Suprapubic skin (tissue), 4 donors: ENCODE measurements around the gene RASL11A. TPM values are rescaled to one million over a fixed set of nuclear protein-coding genes. Genes with fewer than 3 reads are reported as not detected.
A peak's percentile ranks its signal among the peaks of the same experiment; 100 is the strongest.

Experiments used
- DNase-seq, 2 donors: peaks; one replicate each; pipeline ENCODE4 v3.0.0-alpha.2; 2019; ENCODE audit warnings: low spot score in 2 of 2
- H3K27ac ChIP-seq: fragments of 200-600 bp; sonication (generic); one replicate; pipeline ENCODE4 v1.5.1; 2019
- H3K27me3 ChIP-seq: fragments of 200-600 bp; sonication (generic); one replicate; pipeline ENCODE4 v1.5.1; 2019
- H3K36me3 ChIP-seq: fragments of 200-600 bp; sonication (generic); one replicate; pipeline ENCODE4 v1.5.1; 2019
- H3K4me1 ChIP-seq: fragments of 200-600 bp; sonication (generic); one replicate; pipeline ENCODE4 v1.5.1; 2019
- H3K4me3 ChIP-seq: fragments of 200-600 bp; sonication (generic); one replicate; pipeline ENCODE4 v1.5.1; 2019; ENCODE audit warnings: mild to moderate bottlenecking
- H3K9me3 ChIP-seq: fragments of 200-600 bp; sonication (generic); one replicate; pipeline ENCODE4 v1.5.1; 2019
- EP300 ChIP-seq: sonication (generic); formaldehyde crosslinking; IDR thresholded peaks from one replicate; pipeline ENCODE4 v1.6.1; 2017; ENCODE audit warnings: antibody characterized with exemption
- POLR2A ChIP-seq, 2 donors: fragments of 450-650 bp; IDR thresholded peaks; one replicate each; pipeline ENCODE4 v1.6.1; 2017; ENCODE audit warnings: antibody characterized with exemption in 2 of 2, mild to moderate bottlenecking in 2 of 2, moderate library complexity in 2 of 2
- POLR2AphosphoS5 ChIP-seq, 3 donors: sonication (generic); formaldehyde crosslinking; IDR thresholded peaks; one replicate each; pipeline ENCODE4 v1.6.1; 2017; ENCODE audit warnings: antibody characterized with exemption in 3 of 3
- WGBS: methylation state at CpG from one replicate; pipeline ENCODE4 v1.1.5; 2018; 5-methylcytosine and 5-hydroxymethylcytosine counted together
- total RNA-seq, 4 donors: library from RNA; depleted of rRNA; stranded (reverse); fragments of >200 nt; gene quantifications; one replicate each; pipeline ENCODE4 v1.1.0, GENCODE V29; 2016
- TF ChIP-seq, protein P1 (sequence below), 2 donors: fragments of 200-600 bp in 1 of 2; fragments of 450-650 bp in 1 of 2; sonication (generic) in 1 of 2; IDR thresholded peaks; one replicate each; pipeline ENCODE4 v1.5.1; 2016 to 2019; ENCODE audit warnings: antibody characterized with exemption in 2 of 2, mild to moderate bottlenecking in 1 of 2, moderate library complexity in 1 of 2

The RASL11A gene
- total RNA-seq, 4 donors from 2014 or later = 7.9 to 17.5 (median 13.8) TPM

DNA sequence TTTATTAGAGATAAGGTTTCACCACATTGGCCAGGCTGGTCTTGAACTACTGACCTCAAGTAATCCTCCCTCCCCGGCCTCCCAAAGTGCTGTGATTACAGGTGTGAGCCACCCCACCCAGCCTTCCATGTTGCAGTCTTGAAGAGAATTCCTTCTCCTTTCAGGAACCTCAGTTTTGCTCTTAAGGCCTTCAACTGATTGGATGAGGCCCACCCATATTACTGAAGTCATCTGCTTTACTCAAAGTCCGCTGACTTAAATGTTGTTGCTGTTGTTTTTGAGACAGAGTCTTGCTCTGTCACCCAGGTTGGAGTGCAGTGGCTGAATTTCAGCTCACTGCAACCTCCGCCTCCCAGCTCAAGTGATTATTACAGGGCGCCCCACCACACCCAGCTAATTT, 33.5 kb downstream of the RASL11A start:
- H3K9me3 ChIP-seq = no peaks in the 10 kb centered on the region
- DNase-seq = peak in 1 of 2 donors; percentile 35
- no peak for TF ChIP-seq EP300
- no peak overlapping the region for H3K27ac ChIP-seq
- no peaks in the 10 kb centered on the region for H3K36me3 ChIP-seq
- no peaks in the 10 kb centered on the region for H3K4me1 ChIP-seq
- H3K27me3 ChIP-seq = peaks cover 4% of the 10 kb centered on the region
- H3K4me3 ChIP-seq = no peak overlapping the region
- WGBS = 92% methylated on average over 4 of the region's 4 CpGs

DNA sequence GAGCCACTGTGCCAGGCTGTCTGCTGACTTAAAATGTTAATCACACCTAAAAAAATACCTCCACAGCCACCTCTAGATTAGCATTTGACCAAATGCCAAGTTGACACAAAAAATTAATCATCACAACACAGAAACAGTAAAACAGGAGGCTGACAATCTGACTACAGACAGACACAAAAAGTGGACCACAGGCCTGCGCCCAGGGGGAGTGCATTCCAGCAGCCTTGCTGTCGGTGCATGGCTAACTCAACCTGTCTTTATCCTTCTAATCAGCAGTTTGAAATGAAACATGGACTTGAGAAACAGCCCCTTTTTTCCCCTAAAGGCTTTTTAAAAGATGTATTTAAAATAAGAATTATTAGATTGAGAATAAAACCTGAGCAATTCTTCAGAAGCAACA, 34.0 kb downstream of the RASL11A start:
- TF ChIP-seq, protein P1, sequence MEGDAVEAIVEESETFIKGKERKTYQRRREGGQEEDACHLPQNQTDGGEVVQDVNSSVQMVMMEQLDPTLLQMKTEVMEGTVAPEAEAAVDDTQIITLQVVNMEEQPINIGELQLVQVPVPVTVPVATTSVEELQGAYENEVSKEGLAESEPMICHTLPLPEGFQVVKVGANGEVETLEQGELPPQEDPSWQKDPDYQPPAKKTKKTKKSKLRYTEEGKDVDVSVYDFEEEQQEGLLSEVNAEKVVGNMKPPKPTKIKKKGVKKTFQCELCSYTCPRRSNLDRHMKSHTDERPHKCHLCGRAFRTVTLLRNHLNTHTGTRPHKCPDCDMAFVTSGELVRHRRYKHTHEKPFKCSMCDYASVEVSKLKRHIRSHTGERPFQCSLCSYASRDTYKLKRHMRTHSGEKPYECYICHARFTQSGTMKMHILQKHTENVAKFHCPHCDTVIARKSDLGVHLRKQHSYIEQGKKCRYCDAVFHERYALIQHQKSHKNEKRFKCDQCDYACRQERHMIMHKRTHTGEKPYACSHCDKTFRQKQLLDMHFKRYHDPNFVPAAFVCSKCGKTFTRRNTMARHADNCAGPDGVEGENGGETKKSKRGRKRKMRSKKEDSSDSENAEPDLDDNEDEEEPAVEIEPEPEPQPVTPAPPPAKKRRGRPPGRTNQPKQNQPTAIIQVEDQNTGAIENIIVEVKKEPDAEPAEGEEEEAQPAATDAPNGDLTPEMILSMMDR (IDR thresholded peaks at IDR 0.05) = no peak
- TF ChIP-seq EP300 (no peak), POLR2A (IDR thresholded peaks at IDR 0.05) (no peak), POLR2AphosphoS5 (IDR thresholded peaks at IDR 0.05) (no peak)
- Histone ChIP-seq H3K27me3 (peaks cover 4% of the 10 kb centered on the region), H3K27ac (no peak overlapping the region), H3K4me1 (no peaks in the 10 kb centered on the region), H3K36me3 (no peaks in the 10 kb centered on the region), H3K9me3 (no peaks in the 10 kb centered on the region), H3K4me3 (no peak overlapping the region)
- peak in 1 of 2 donors; percentile 52 for DNase-seq
- WGBS = 65% methylated on average over 2 of the region's 2 CpGs

DNA sequence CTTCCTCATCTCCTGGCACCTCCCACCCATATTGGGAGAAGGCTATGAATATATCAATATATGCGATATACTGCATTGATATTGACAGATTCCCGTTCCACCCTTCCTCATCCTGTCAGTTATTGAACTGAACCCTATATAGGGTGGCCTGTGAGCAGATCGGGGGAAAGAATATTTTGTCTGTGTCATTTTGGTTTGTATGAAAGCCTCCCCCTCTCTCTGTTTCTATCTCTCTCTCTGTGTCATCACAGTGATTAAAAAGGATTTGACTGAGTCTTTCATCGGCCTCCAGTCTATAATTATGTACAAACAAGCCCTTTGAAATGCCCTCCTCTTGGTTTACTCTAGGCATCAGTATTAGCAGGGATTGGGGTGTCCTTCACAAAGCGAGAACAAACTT, 35.7 kb downstream of the RASL11A start:
- TF ChIP-seq POLR2A (IDR thresholded peaks at IDR 0.05) (no peak), EP300 (no peak), POLR2AphosphoS5 (IDR thresholded peaks at IDR 0.05) (no peak)
- TF ChIP-seq, protein P1 (IDR thresholded peaks at IDR 0.05) = no peak
- WGBS = 93% methylated on average over 5 of the region's 5 CpGs
- Histone ChIP-seq H3K4me3 (no peak overlapping the region), H3K27ac (no peak overlapping the region), H3K27me3 (peaks cover 4% of the 10 kb centered on the region), H3K9me3 (no peaks in the 10 kb centered on the region), H3K4me1 (no peaks in the 10 kb centered on the region), H3K36me3 (no peaks in the 10 kb centered on the region)
- peak in 1 of 2 donors; percentile 7 for DNase-seq

DNA sequence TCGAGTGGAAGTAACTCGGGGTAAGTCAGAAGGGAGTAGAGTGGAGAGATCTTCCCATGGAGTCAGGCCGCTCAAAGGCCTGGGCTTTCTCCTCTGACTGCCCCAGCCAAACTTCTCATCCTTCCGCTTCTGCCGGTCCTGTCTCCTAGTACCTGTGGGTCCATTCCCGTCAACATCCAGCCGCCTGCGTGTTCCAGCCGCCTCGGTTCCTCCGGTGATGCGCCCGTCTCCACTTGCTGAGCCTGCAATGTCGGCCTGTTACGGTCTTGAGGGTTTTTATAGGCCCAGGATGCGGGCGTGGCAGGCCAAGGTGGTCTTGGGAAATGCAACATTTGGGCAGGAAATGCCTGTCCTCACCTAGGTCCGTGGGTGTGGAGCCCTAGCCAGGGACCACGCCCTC, 38.3 kb downstream of the RASL11A start:
- H3K4me3 ChIP-seq = no peak overlapping the region
- peaks cover 4% of the 10 kb centered on the region for H3K27me3 ChIP-seq
- no peak overlapping the region for H3K27ac ChIP-seq
- 82% methylated on average over 19 of the region's 19 CpGs for WGBS
- TF ChIP-seq POLR2AphosphoS5 (IDR thresholded peaks at IDR 0.05) (no peak), EP300 (no peak), POLR2A (IDR thresholded peaks at IDR 0.05) (no peak)
- TF ChIP-seq, protein P1 (IDR thresholded peaks at IDR 0.05) = no peak
- no peaks in the 10 kb centered on the region for H3K36me3 ChIP-seq
- DNase-seq = peak in 1 of 2 donors; percentile 71
- H3K9me3 ChIP-seq = no peaks in the 10 kb centered on the region
- no peaks in the 10 kb centered on the region for H3K4me1 ChIP-seq

DNA sequence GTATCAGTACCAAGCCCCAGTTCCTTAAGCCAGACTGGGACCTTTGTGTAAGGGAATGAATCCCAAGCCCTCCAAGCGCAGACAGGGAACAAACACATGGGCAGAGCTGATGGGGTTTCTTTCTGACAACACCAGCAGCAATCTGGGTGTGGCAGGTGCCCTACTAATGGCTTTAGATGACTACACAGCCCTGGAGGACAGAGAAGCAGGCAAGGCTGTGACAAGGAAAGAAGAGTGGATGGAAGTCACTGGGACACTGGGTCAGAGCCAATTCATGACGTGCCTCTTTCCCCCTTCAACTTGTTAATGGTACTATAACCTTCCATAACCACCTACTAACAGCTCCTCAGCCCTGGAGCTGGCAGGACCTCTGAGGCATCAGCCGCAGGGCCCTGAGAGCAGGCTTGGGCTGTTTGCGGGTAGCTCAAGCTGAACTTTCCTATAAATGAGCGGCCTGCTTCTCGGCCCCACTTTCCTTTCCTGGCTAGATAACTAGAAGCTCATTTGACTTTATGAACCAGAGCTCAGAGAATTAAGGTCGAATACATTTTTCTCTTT, 38.9 kb downstream of the RASL11A start:
- 64% methylated on average over 7 of the region's 7 CpGs for WGBS
- TF ChIP-seq, protein P1 (IDR thresholded peaks at IDR 0.05) = no peak
- no peak for TF ChIP-seq POLR2A (IDR thresholded peaks at IDR 0.05)
- TF ChIP-seq EP300 = no peak
- TF ChIP-seq POLR2AphosphoS5 (IDR thresholded peaks at IDR 0.05) = no peak

More for the DNA sequence above, 38.9 kb downstream of the RASL11A start:
- Histone ChIP-seq H3K9me3 (no peaks in the 10 kb centered on the region), H3K4me1 (no peaks in the 10 kb centered on the region), H3K27me3 (peaks cover 7% of the 10 kb centered on the region), H3K27ac (no peak overlapping the region), H3K4me3 (no peak overlapping the region), H3K36me3 (no peaks in the 10 kb centered on the region)
- DNase-seq = peak in 1 of 2 donors; percentile 43
